Gastrocnemius medialis (tissue), 4 donors: ENCODE measurements around the gene NPIPB2. TPM values are rescaled to one million over a fixed set of nuclear protein-coding genes. Genes with fewer than 3 reads are reported as not detected.

Experiments used
- ATAC-seq, 2 donors: fragments of 150-250 bp; one replicate each; pipeline ENCODE4 v1.9.1; 2016
- DNase-seq, 2 donors: peaks; one replicate each; pipeline ENCODE4 v3.0.0-alpha.2; 2019
- H3K27ac ChIP-seq, 4 donors: fragments of 200-600 bp; sonication (generic); 1 replicate in 1 of 4; 2 replicates in 3 of 4; pipeline ENCODE4 v1.5.1; 2016 to 2018; ENCODE audit warnings: mild to moderate bottlenecking in 2 of 4, moderate library complexity in 1 of 4
- H3K27me3 ChIP-seq, 3 donors: fragments of 200-600 bp; sonication (generic) in 2 of 3; 1 replicate in 1 of 3; 2 replicates in 2 of 3; pipeline versions ENCODE4 v1.5.1 to v1.6.0; 2016 to 2019; ENCODE audit warnings: mild to moderate bottlenecking in 1 of 3, moderate library complexity in 1 of 3
- H3K36me3 ChIP-seq, 2 donors: fragments of 200-600 bp; sonication (generic) in 1 of 2; one replicate each; pipeline ENCODE4 v1.5.1; 2017 to 2018
- H3K4me1 ChIP-seq, 2 donors: fragments of 200-600 bp; sonication (generic) in 1 of 2; one replicate each; pipeline ENCODE4 v1.5.1; 2016 to 2017; ENCODE audit warnings: mild to moderate bottlenecking in 2 of 2
- H3K4me3 ChIP-seq, 4 donors: fragments of 200-600 bp; sonication (generic) in 3 of 4; 1 replicate in 1 of 4; 2 replicates in 3 of 4; pipeline ENCODE4 v1.5.1; 2016 to 2019; ENCODE audit warnings: mild to moderate bottlenecking in 2 of 4
- H3K9me3 ChIP-seq, 3 donors: fragments of 200-600 bp; sonication (generic) in 2 of 3; 1 replicate in 1 of 3; 2 replicates in 2 of 3; pipeline ENCODE4 v1.5.1; 2016 to 2019
- CTCF ChIP-seq, 5 experiments: fragments of 450-650 bp in 3 of 5; fragments of 200-600 bp in 2 of 5; sonication (generic) in 2 of 5; IDR thresholded peaks in 4 of 5; conservative IDR thresholded peaks in 1 of 5; 1 replicate in 4 of 5; 2 replicates in 1 of 5; pipeline ENCODE4 v1.5.1; 2016 to 2019; ENCODE audit warnings: antibody characterized with exemption in 5 of 5, mild to moderate bottlenecking in 3 of 5, moderate library complexity in 3 of 5
- POLR2A ChIP-seq, 2 donors: fragments of 450-650 bp; IDR thresholded peaks; one replicate each; pipeline ENCODE4 v1.6.1; 2017; ENCODE audit warnings: antibody characterized with exemption in 2 of 2, mild to moderate bottlenecking in 2 of 2, moderate library complexity in 2 of 2
- in situ Hi-C, 4 donors: fragments of 200-750 bp; cut with MboI; loops; one replicate each; pipeline versions ENCODE4 v1.15.0 to v1.8.0; 2017; ENCODE audit warnings: low sequenced_read_pairs in 4 of 4
- intact Hi-C: fragments of 100-400 bp; cut with DNase I; formaldehyde crosslinking; loops from one replicate; pipeline ENCODE4 v1.15.1; 2023; ENCODE audit warnings: low total_unique reads
- total RNA-seq, 4 donors: library from RNA; depleted of rRNA; stranded (reverse); fragments of >200 nt; gene quantifications; one replicate each; pipeline versions ENCODE4 v1.1.0 to v1.2.3, GENCODE V29; 2016

The NPIPB2 gene
- total RNA-seq, 4 donors from 2014 or later, result 2.3 to 5.5 (median 4.1) TPM; not detected in 1

- in situ Hi-C loops, result loop anchor here in 1 of 4 donors (25.0 kb wide), 1 partner anchor 127 kb away; the partner anchor contains the start of gene ZC3H7A
- intact Hi-C loops, result loop anchor here (5.0 to 10.0 kb wide), 4 partner anchors 170 to 970 kb away; partner anchors contain the start of genes CLEC16A, DEXI, SNN and TXNDC11
These were observed 27.4 kb downstream of the NPIPB2 start for GRCh38 chr16:11914210-11915113.

GRCh38 chr16:11913425-11914079, 28.3 kb downstream of the NPIPB2 start:
- peak overlapping the region; percentile 92 to 99 (median 96) for H3K27ac ChIP-seq
- intact Hi-C loops (loop anchor here (10.0 kb wide), 3 partner anchors 169 to 969 kb away; partner anchors contain the start of genes CLEC16A, DEXI, SNN and TXNDC11), in situ Hi-C loops (loop anchor here in 1 of 4 donors (25.0 kb wide), 1 partner anchor 126 kb away; the partner anchor contains the start of gene ZC3H7A)
- DNase-seq (no peak), ATAC-seq (no peak)
- H3K27me3 ChIP-seq, result no peaks in the 10 kb centered on the region
- TF ChIP-seq POLR2A (IDR thresholded peaks at IDR 0.05) (no peak), CTCF (IDR thresholded peaks at IDR 0.05 in 4 of 5, conservative IDR thresholded peaks at IDR 0.05 in 1 of 5) (no peak)
- H3K4me1 ChIP-seq, result peaks cover 46 to 53% of the 10 kb centered on the region in 2 donors
- no peaks in the 10 kb centered on the region for H3K9me3 ChIP-seq
- no peaks in the 10 kb centered on the region for H3K36me3 ChIP-seq
- peak overlapping the region; percentile 81 to 89 (median 84) for H3K4me3 ChIP-seq

More at GRCh38 chr16:11914210-11915113, 27.4 kb downstream of the NPIPB2 start:
- no peak for ATAC-seq
- Histone ChIP-seq H3K36me3 (no peaks in the 10 kb centered on the region), H3K4me1 (peaks cover 43 to 46% of the 10 kb centered on the region in 2 donors), H3K9me3 (no peaks in the 10 kb centered on the region), H3K27me3 (no peaks in the 10 kb centered on the region), H3K27ac (peak overlapping the region; percentile 92 to 99 (median 96)), H3K4me3 (peak overlapping the region; percentile 81 to 89 (median 84))
- no peak for TF ChIP-seq POLR2A (IDR thresholded peaks at IDR 0.05)
- no peak for TF ChIP-seq CTCF (IDR thresholded peaks at IDR 0.05 in 4 of 5, conservative IDR thresholded peaks at IDR 0.05 in 1 of 5)
- peak; percentile 1 to 13 for DNase-seq

GRCh38 chr16:11909653-11910545, 31.9 kb downstream of the NPIPB2 start:
- TF ChIP-seq POLR2A (IDR thresholded peaks at IDR 0.05), result no peak
- TF ChIP-seq CTCF (IDR thresholded peaks at IDR 0.05 in 4 of 5, conservative IDR thresholded peaks at IDR 0.05 in 1 of 5), result no peak
- H3K27me3 ChIP-seq, result no peaks in the 10 kb centered on the region
- in situ Hi-C loops (loop anchor here in 1 of 4 donors (25.0 kb wide), 1 partner anchor 123 kb away; the partner anchor contains the start of gene ZC3H7A), intact Hi-C loops (loop anchor here (10.0 kb wide), 3 partner anchors 165 to 965 kb away; partner anchors contain the start of genes CLEC16A, DEXI, SNN and TXNDC11)
- H3K36me3 ChIP-seq, result no peaks in the 10 kb centered on the region
- H3K27ac ChIP-seq, result peak overlapping the region in 3 of 4 donors; percentile 6 to 58 (median 8)
- no peak overlapping the region for H3K4me3 ChIP-seq
- peak in 1 of 2 donors; percentile 32 for ATAC-seq
- peaks cover 54 to 56% of the 10 kb centered on the region in 2 donors for H3K4me1 ChIP-seq
- no peaks in the 10 kb centered on the region for H3K9me3 ChIP-seq
- DNase-seq, result no peak
